Body of pancreas (tissue), 4 donors: ENCODE results near the gene POU1F1.

Experiments used
- CTCF ChIP-seq, 7 experiments: fragments of 450-650 bp in 4 of 7; fragments of 200-600 bp in 3 of 7; sonication (generic) in 3 of 7; IDR thresholded peaks; one replicate each; pipeline ENCODE4 v1.5.1; 2016 to 2019; ENCODE audit warnings: antibody characterized with exemption in 7 of 7
- POLR2A ChIP-seq, 3 donors: fragments of 450-650 bp; IDR thresholded peaks; one replicate each; pipeline ENCODE4 v1.6.1; 2016; ENCODE audit warnings: antibody characterized with exemption in 3 of 3, mild to moderate bottlenecking in 2 of 3

GRCh38 chr3:87247430-87247773, 29.0 kb downstream of the POU1F1 start:
- no peak for TF ChIP-seq CTCF (IDR thresholded peaks at IDR 0.05)
- no peak for TF ChIP-seq POLR2A (IDR thresholded peaks at IDR 0.05)
